NCI-H2029 (cell line): Measurements from ENCODE around the gene MYOM1.
"Not testable (repeated sequence)": the region's sequence is repeated elsewhere in the genome, so short reads cannot be mapped to it uniquely, and the experiment has no call there.

Experiments
- DNase-seq: peaks from one replicate; lab custom pipeline; 2025; lab: John Stamatoyannopoulos, UW

The MYOM1 gene

GRCh38 chr18:3248658-3249359 is 29.0 kb upstream of the MYOM1 start:
- no peak for DNase-seq

GRCh38 chr18:3248062-3248657 is 28.4 kb upstream of the MYOM1 start:
- DNase-seq, result no peak

GRCh38 chr18:3247240-3248061 is 27.7 kb upstream of the MYOM1 start, which contains the start of gene MYL12A:
Gene MYL12A, plus strand, starts transcription at chr18:3247801. Its CDS starts 5,447 bp downstream, at chr18:3253248.
- DNase-seq, result peak; percentile 90

- DNase-seq, result no peak
Observed at GRCh38 chr18:3246635-3247239, 27.0 kb upstream of the MYOM1 start.

GRCh38 chr18:3245853-3246634 is 26.3 kb upstream of the MYOM1 start:
- peak; percentile 69 for DNase-seq

GRCh38 chr18:3245185-3245564 is 25.4 kb upstream of the MYOM1 start:
- DNase-seq, result no peak

- no peak for DNase-seq
Observed at GRCh38 chr18:3238742-3239141, 19.0 kb upstream of the MYOM1 start.

- DNase-seq, result no peak
Observed at GRCh38 chr18:3236470-3236869, 16.7 kb upstream of the MYOM1 start.

GRCh38 chr18:3235846-3236245 is 16.1 kb upstream of the MYOM1 start:
- no peak for DNase-seq

GRCh38 chr18:3234457-3234856 is 14.7 kb upstream of the MYOM1 start:
- no peak for DNase-seq

- no peak for DNase-seq
Observed at GRCh38 chr18:3233433-3234168, 13.8 kb upstream of the MYOM1 start.

GRCh38 chr18:3233004-3233403 is 13.2 kb upstream of the MYOM1 start:
- DNase-seq, result no peak

- no peak for DNase-seq
Observed at GRCh38 chr18:3230401-3231334, 10.9 kb upstream of the MYOM1 start.

GRCh38 chr18:3226048-3226447 is 6.3 kb upstream of the MYOM1 start:
- DNase-seq, result no peak

GRCh38 chr18:3225588-3225987 is 5.8 kb upstream of the MYOM1 start:
- no peak for DNase-seq

GRCh38 chr18:3224223-3224622 is 4.5 kb upstream of the MYOM1 start:
- DNase-seq, result no peak

GRCh38 chr18:3223356-3223755 is 3.6 kb upstream of the MYOM1 start:
- DNase-seq, result no peak

GRCh38 chr18:3221496-3221895 is 1.7 kb upstream of the MYOM1 start:
- DNase-seq, result no peak

- not testable (repeated sequence) for DNase-seq
Observed at GRCh38 chr18:3220868-3221267, 1.1 kb upstream of the MYOM1 start.

- DNase-seq, result no peak
Observed at GRCh38 chr18:3219241-3219630, 532 bp downstream of the MYOM1 start.
